IMR-90 (cell line): ENCODE measurements around the gene GRM4. TPM values are rescaled to one million over a fixed set of nuclear protein-coding genes. Genes with fewer than 3 reads are reported as not detected.

Source experiments
- ATAC-seq: fragments of 200-7000 bp; cut with Tn5 transposase; 2 replicates; pipeline ENCODE4 v1.9.1; 2020; ENCODE audit warnings: low read depth, mild to moderate bottlenecking, moderate library complexity
- BruUV-seq: library from RNA; stranded (reverse); fragments of 400-500 nt; replicated peaks from 2 replicates; lab custom pipeline; 2021; lab: Mats Ljungman, UMichigan
- CTCF ChIA-PET: fragments of 300-600 bp; formaldehyde crosslinking; extraction: SDS; loops from one replicate; lab custom pipeline; 2021; ENCODE audit warnings: antibody characterized with exemption; lab: Yijun Ruan, JAX
- POLR2A ChIA-PET: fragments of 300-600 bp; sonication (Branson Sonifier 250); formaldehyde crosslinking; loops from one replicate; lab custom pipeline; 2022; ENCODE audit warnings: antibody characterized with exemption; ENCODE audit not compliant: unreplicated experiment; lab: Charles Lee
- DNase-seq: peaks from one replicate; pipeline ENCODE4 v3.0.0; 2013
- H2AFZ ChIP-seq: replicated peaks from 2 replicates; pipeline ENCODE3; 2013; ENCODE audit warnings: low read length, mild to moderate bottlenecking; ENCODE audit not compliant: poor library complexity
- H2AK5ac ChIP-seq: 2 replicates; pipeline ENCODE4 v1.6.1; 2013; ENCODE audit warnings: low read depth, low read length, inconsistent platforms
- H2AK9ac ChIP-seq: replicated peaks from 2 replicates; pipeline ENCODE3; 2013; ENCODE audit warnings: mild to moderate bottlenecking, low read depth, low read length, moderate library complexity; ENCODE audit not compliant: poor library complexity
- H2BK120ac ChIP-seq: 2 replicates; pipeline ENCODE4 v1.6.1; 2013; ENCODE audit warnings: low read depth, low read length, inconsistent platforms
- H2BK15ac ChIP-seq: 3 replicates; pipeline ENCODE4 v1.6.1; 2013; ENCODE audit warnings: low read depth, low read length, inconsistent platforms
- H2BK20ac ChIP-seq: 2 replicates; pipeline ENCODE4 v1.6.1; 2013; ENCODE audit warnings: low read depth, mild to moderate bottlenecking, inconsistent platforms, low read length, moderate library complexity
- H2BK5ac ChIP-seq: 2 replicates; pipeline ENCODE4 v1.6.1; 2013; ENCODE audit warnings: mild to moderate bottlenecking, low read depth, low read length, inconsistent platforms; ENCODE audit not compliant: poor library complexity, severe bottlenecking
- H3K14ac ChIP-seq: replicated peaks from 2 replicates; pipeline ENCODE4 v1.6.1; 2013; ENCODE audit warnings: low read depth, low read length, inconsistent platforms
- H3K18ac ChIP-seq: 2 replicates; pipeline ENCODE4 v1.6.1; 2013; ENCODE audit warnings: low read depth, low read length, control low read depth
- H3K23ac ChIP-seq: 2 replicates; pipeline ENCODE4 v1.6.1; 2013; ENCODE audit warnings: low read depth, low read length, inconsistent platforms
- H3K27ac ChIP-seq: 2 replicates; pipeline ENCODE4 v1.5.1; 2013; ENCODE audit warnings: mild to moderate bottlenecking, control low read depth, low read length; ENCODE audit not compliant: insufficient read depth
- H3K27me3 ChIP-seq: 2 replicates; pipeline ENCODE4 v1.6.1; 2013; ENCODE audit warnings: low read length; ENCODE audit not compliant: control insufficient read depth, insufficient read depth
- H3K36me3 ChIP-seq: 2 replicates; pipeline ENCODE4 v1.6.1; 2013; ENCODE audit warnings: low read length, mixed read lengths; ENCODE audit not compliant: control insufficient read depth, insufficient read depth
- H3K4ac ChIP-seq: 2 replicates; pipeline ENCODE4 v1.6.1; 2013; ENCODE audit warnings: low read depth, low read length, inconsistent platforms
- H3K4me1 ChIP-seq: 2 replicates; pipeline ENCODE4 v1.6.1; 2013; ENCODE audit warnings: low read length, mixed read lengths; ENCODE audit not compliant: control insufficient read depth, insufficient read depth
- H3K4me2 ChIP-seq: 2 replicates; pipeline ENCODE4 v1.6.1; 2013; ENCODE audit warnings: low read depth, mild to moderate bottlenecking, control low read depth, low read length, moderate library complexity
- H3K4me3 ChIP-seq: 2 replicates; pipeline ENCODE4 v1.5.1; 2013; ENCODE audit warnings: low read depth, mild to moderate bottlenecking, control low read depth, low read length, moderate library complexity; ENCODE audit not compliant: insufficient read depth
- H3K56ac ChIP-seq: 2 replicates; pipeline ENCODE4 v1.6.1; 2013; ENCODE audit warnings: low read length, inconsistent platforms; ENCODE audit not compliant: insufficient read depth; ENCODE audit errors: extremely low read depth
- H3K79me1 ChIP-seq, 2 experiments: 2 replicates each; pipeline ENCODE4 v1.6.1; 2013; ENCODE audit warnings: low read length in 2 of 2, inconsistent platforms in 1 of 2, low read depth in 1 of 2
- H3K9ac ChIP-seq: 2 replicates; pipeline ENCODE4 v1.6.1; 2013; ENCODE audit warnings: low read depth, low read length, control low read depth
- H3K9me1 ChIP-seq: 2 replicates; pipeline ENCODE4 v1.6.1; 2013; ENCODE audit warnings: low read length, inconsistent platforms; ENCODE audit not compliant: insufficient read depth
- H3K9me3 ChIP-seq: 2 replicates; pipeline ENCODE4 v1.6.1; 2013; ENCODE audit warnings: low read length; ENCODE audit not compliant: control insufficient read depth, insufficient read depth
- H4K20me1 ChIP-seq: 2 replicates; pipeline ENCODE4 v1.6.1; 2013; ENCODE audit warnings: low read length, inconsistent platforms; ENCODE audit not compliant: insufficient read depth
- H4K5ac ChIP-seq: 2 replicates; pipeline ENCODE4 v1.6.1; 2013; ENCODE audit warnings: mild to moderate bottlenecking, low read depth, low read length, control low read depth
- H4K8ac ChIP-seq, 2 experiments: 2 replicates each; pipeline ENCODE4 v1.6.1; 2013; ENCODE audit warnings: low read depth in 2 of 2, low read length in 2 of 2, control low read depth in 1 of 2, inconsistent platforms in 1 of 2
- H4K91ac ChIP-seq: 2 replicates; pipeline ENCODE4 v1.6.1; 2013; ENCODE audit warnings: low read depth, low read length, inconsistent platforms; ENCODE audit not compliant: insufficient read depth
- FOS ChIP-seq: fragments of 150-350 bp; IDR thresholded peaks from 2 replicates; pipeline ENCODE4 v1.6.1; 2016; ENCODE audit warnings: low read depth, low read length
- MAFK ChIP-seq: IDR thresholded peaks from 2 replicates; pipeline ENCODE4 v1.6.1; 2012; ENCODE audit warnings: low read depth, low read length, improper control_type of control experiment
- MAZ ChIP-seq: IDR thresholded peaks from 2 replicates; pipeline ENCODE4 v1.6.1; 2012; ENCODE audit warnings: low read depth, mild to moderate bottlenecking, low read length, improper control_type of control experiment, moderate library complexity, borderline replicate concordance
- NFE2L2 ChIP-seq: fragments of 150-350 bp; IDR thresholded peaks from 2 replicates; pipeline ENCODE4 v1.6.1; 2016; ENCODE audit warnings: low read depth, mild to moderate bottlenecking, low read length
- POLR2A ChIP-seq: IDR thresholded peaks from 2 replicates; pipeline ENCODE4 v1.6.1; 2012; ENCODE audit warnings: mild to moderate bottlenecking, low read depth, low read length
- RAD21 ChIP-seq: IDR thresholded peaks from 2 replicates; pipeline ENCODE4 v1.6.1; 2012; ENCODE audit warnings: low read length, improper control_type of control experiment
- WGBS, 2 experiments: methylation state at CpG; one replicate each; pipeline versions ENCODE4 v1.1.5 to v1.1.7; 2013; ENCODE audit warnings: missing lambda C conversion rate in 2 of 2; ENCODE audit not compliant: insufficient read length in 1 of 2; ENCODE audit errors: extremely low coverage in 2 of 2; 5-methylcytosine and 5-hydroxymethylcytosine counted together
- dilution Hi-C: fragments of 300-500 bp; cut with HindIII; formaldehyde crosslinking; loops from one replicate; pipeline ENCODE4 v1.14.3; 2018; ENCODE audit warnings: low sequenced_read_pairs; ENCODE audit not compliant: unreplicated experiment
- in situ Hi-C: fragments of 300-500 bp; cut with MboI; formaldehyde crosslinking; loops from 3 replicates; pipeline ENCODE4 v1.14.3; 2019; ENCODE audit warnings: low sequenced_read_pairs, inconsistent platforms, mixed read lengths
- intact Hi-C: fragments of 100-400 bp; cut with micrococcal nuclease; formaldehyde crosslinking; loops from 2 replicates; pipeline ENCODE4 v1.10.0; 2022
- polyA plus RNA-seq, 3 experiments: library from polyadenylated mRNA; depleted of rRNA; stranded (reverse); fragments of >200 nt; gene quantifications; 2 replicates each; pipeline ENCODE4 v1.2.3, GENCODE V29; 2012; ENCODE audit warnings: low replicate concordance in 1 of 3
- total RNA-seq: library from RNA; depleted of rRNA; stranded (reverse); fragments of >200 nt; gene quantifications from 2 replicates; pipeline ENCODE4 v1.2.3, GENCODE V29; 2012
- TF ChIP-seq, protein P1 (sequence below): fragments of 150-350 bp; IDR thresholded peaks from 2 replicates; pipeline ENCODE4 v1.6.1; 2016; ENCODE audit warnings: low read depth, mild to moderate bottlenecking, low read length, moderate library complexity, borderline replicate concordance
- TF ChIP-seq, protein P2 (sequence below): conservative IDR thresholded peaks from 2 replicates; pipeline ENCODE4 v1.5.1; 2012; ENCODE audit warnings: mild to moderate bottlenecking, low read depth, low read length, improper control_type of control experiment

GRM4 gene
- total and polyA plus RNA-seq, 2 of the 4 experiments (the other 2 are of a cell fraction) = 0.02 TPM; not detected in 1

DNA sequence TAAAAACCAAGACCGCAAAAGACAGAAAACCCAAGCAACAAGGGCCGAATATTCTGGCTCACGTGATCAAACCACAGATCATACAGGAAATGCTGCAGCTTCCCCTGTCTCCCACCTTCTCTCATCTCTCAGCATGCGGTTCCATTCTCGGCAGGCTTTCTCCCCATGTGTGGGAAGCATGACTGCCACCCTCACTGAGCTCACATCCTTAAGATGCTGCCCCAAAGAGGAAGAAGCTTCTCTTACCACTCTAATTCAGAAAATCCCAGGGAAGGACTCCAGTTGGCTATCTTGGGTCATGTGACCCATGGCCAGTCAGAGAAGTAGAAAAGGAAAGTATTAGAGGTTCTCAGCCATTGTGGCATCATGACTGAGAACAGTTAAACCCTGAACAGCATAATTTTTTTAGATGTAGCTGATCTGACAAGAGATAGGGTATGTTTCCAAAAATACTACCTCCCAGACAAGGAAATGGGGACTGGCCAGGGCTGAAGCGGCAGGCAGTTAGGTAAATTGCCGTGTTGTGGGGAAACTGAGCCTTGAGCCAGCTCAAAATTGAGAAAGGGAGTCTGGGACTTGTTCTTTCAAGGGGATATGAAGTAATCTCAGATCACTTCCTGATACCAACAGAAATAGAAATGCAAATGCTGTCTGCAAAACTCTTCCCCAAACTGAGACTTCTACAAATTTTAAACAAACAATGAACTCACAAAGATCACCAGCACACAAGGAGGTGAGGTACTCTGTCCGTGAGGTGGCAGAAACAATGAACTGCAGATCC, 37.1 kb upstream of the GRM4 start (continued):
- no peak for TF ChIP-seq MAZ

DNA sequence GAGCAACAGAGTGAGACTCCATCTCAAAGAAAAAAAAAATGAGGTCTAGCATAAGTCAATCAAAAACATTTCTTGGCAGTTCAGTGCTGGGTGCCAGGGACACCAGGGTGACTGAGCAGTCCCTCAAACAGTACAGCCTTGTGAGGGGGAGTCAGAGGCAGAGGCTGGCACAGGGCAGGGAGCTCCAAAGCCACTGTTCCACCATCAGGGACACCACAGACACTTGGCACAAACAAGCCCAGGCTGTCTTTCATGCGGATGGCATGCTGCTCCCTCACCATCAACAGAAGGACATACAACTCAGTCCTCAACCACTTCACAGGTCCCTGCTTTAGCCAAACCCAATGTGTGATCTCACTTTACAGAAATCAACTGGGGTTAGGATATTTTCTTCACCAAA, 36.0 kb upstream of the GRM4 start:
- intact Hi-C loops = no loop called here

More for the DNA sequence above, 36.0 kb upstream of the GRM4 start:
- Histone ChIP-seq H4K91ac (no peak overlapping the region), H3K9me3 (peaks cover 5% of the 10 kb centered on the region; the same call in 1 of the 2 replicates), H2AFZ (no peak overlapping the region), H2AK5ac (no peak overlapping the region; the same call in 1 of the 2 replicates), H3K27me3 (peaks cover 6% of the 10 kb centered on the region), H2BK20ac (no peak overlapping the region), H3K79me1 (no peaks in the 10 kb centered on the region), H4K20me1 (no peaks in the 10 kb centered on the region), H3K4me3 (no peak overlapping the region), H3K27ac (no peak overlapping the region), H3K23ac (no peak overlapping the region), H3K4me2 (no peak overlapping the region), H3K56ac (no peak overlapping the region), H2AK9ac (no peak overlapping the region), H2BK15ac (no peak overlapping the region), H3K14ac (no peak overlapping the region), H3K36me3 (no peaks in the 10 kb centered on the region), H3K18ac (no peak overlapping the region), H4K5ac (no peak overlapping the region), H3K9ac (no peak overlapping the region), H4K8ac (no peak overlapping the region), H3K4me1 (no peaks in the 10 kb centered on the region), H2BK5ac (no peak overlapping the region), H2BK120ac (no peak overlapping the region), H3K4ac (no peak overlapping the region), H3K9me1 (0 out of 2 replicates have a peak, but pooled peaks cover 3% of the 10 kb centered on the region)
- no peak for TF ChIP-seq FOS
- TF ChIP-seq MAZ = no peak
- TF ChIP-seq NFE2L2 = no peak
- no peak for TF ChIP-seq MAFK
- TF ChIP-seq, protein P1, sequence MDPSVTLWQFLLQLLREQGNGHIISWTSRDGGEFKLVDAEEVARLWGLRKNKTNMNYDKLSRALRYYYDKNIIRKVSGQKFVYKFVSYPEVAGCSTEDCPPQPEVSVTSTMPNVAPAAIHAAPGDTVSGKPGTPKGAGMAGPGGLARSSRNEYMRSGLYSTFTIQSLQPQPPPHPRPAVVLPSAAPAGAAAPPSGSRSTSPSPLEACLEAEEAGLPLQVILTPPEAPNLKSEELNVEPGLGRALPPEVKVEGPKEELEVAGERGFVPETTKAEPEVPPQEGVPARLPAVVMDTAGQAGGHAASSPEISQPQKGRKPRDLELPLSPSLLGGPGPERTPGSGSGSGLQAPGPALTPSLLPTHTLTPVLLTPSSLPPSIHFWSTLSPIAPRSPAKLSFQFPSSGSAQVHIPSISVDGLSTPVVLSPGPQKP = no peak
- TF ChIP-seq, protein P2, sequence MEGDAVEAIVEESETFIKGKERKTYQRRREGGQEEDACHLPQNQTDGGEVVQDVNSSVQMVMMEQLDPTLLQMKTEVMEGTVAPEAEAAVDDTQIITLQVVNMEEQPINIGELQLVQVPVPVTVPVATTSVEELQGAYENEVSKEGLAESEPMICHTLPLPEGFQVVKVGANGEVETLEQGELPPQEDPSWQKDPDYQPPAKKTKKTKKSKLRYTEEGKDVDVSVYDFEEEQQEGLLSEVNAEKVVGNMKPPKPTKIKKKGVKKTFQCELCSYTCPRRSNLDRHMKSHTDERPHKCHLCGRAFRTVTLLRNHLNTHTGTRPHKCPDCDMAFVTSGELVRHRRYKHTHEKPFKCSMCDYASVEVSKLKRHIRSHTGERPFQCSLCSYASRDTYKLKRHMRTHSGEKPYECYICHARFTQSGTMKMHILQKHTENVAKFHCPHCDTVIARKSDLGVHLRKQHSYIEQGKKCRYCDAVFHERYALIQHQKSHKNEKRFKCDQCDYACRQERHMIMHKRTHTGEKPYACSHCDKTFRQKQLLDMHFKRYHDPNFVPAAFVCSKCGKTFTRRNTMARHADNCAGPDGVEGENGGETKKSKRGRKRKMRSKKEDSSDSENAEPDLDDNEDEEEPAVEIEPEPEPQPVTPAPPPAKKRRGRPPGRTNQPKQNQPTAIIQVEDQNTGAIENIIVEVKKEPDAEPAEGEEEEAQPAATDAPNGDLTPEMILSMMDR = no peak
- no peak for TF ChIP-seq RAD21
- TF ChIP-seq POLR2A = no peak
- ATAC-seq (no peak), DNase-seq (no peak)
- dilution Hi-C loops = no loop called here
- in situ Hi-C loops = no loop called here
- CTCF ChIA-PET = no interaction called here
- no TSS peak for BruUV-seq
- POLR2A ChIA-PET = no interaction called here
- WGBS, 2 experiments = no CpG with 5 or more reads among the region's 1 CpG
